Effector memory CD4-positive, alpha-beta T cell (primary cell): ENCODE data around the gene MGAT5.

Source experiments
- DNase-seq, 3 donors: peaks; one replicate each; pipeline ENCODE4 v3.0.0-alpha.2; 2020
- H3K27ac ChIP-seq: 2 replicates; pipeline ENCODE4 v1.7.0; 2013; ENCODE audit warnings: mild to moderate bottlenecking, low read length, moderate library complexity; ENCODE audit not compliant: insufficient read depth, poor library complexity, severe bottlenecking
- H3K27me3 ChIP-seq: replicated peaks from 2 replicates; pipeline ENCODE4 v1.7.0; 2013; ENCODE audit warnings: mild to moderate bottlenecking, low read length; ENCODE audit not compliant: insufficient read depth, control insufficient read depth, poor library complexity, severe bottlenecking
- H3K36me3 ChIP-seq: 2 replicates; pipeline ENCODE4 v1.7.0; 2013; ENCODE audit warnings: mild to moderate bottlenecking, low read length, moderate library complexity; ENCODE audit not compliant: control insufficient read depth, insufficient read depth
- H3K4me1 ChIP-seq: 2 replicates; pipeline ENCODE4 v1.7.0; 2013; ENCODE audit warnings: low read length, mild to moderate bottlenecking; ENCODE audit not compliant: control insufficient read depth, insufficient read depth, poor library complexity, severe bottlenecking
- H3K4me3 ChIP-seq: 2 replicates; pipeline ENCODE4 v1.7.0; 2013; ENCODE audit warnings: low read length, low read depth, mild to moderate bottlenecking; ENCODE audit not compliant: insufficient read depth, poor library complexity, severe bottlenecking
- H3K9me3 ChIP-seq: 2 replicates; pipeline ENCODE4 v1.7.0; 2013; ENCODE audit warnings: mild to moderate bottlenecking, low read length, moderate library complexity; ENCODE audit not compliant: control insufficient read depth
- total RNA-seq, 3 donors: gene quantifications; one replicate each; lab custom pipeline; 2026; lab: John Stamatoyannopoulos, UW

MGAT5 gene, protein sequence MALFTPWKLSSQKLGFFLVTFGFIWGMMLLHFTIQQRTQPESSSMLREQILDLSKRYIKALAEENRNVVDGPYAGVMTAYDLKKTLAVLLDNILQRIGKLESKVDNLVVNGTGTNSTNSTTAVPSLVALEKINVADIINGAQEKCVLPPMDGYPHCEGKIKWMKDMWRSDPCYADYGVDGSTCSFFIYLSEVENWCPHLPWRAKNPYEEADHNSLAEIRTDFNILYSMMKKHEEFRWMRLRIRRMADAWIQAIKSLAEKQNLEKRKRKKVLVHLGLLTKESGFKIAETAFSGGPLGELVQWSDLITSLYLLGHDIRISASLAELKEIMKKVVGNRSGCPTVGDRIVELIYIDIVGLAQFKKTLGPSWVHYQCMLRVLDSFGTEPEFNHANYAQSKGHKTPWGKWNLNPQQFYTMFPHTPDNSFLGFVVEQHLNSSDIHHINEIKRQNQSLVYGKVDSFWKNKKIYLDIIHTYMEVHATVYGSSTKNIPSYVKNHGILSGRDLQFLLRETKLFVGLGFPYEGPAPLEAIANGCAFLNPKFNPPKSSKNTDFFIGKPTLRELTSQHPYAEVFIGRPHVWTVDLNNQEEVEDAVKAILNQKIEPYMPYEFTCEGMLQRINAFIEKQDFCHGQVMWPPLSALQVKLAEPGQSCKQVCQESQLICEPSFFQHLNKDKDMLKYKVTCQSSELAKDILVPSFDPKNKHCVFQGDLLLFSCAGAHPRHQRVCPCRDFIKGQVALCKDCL
- 160 to 169 (median 160) reads per million in 3 donors for total RNA-seq

DNA sequence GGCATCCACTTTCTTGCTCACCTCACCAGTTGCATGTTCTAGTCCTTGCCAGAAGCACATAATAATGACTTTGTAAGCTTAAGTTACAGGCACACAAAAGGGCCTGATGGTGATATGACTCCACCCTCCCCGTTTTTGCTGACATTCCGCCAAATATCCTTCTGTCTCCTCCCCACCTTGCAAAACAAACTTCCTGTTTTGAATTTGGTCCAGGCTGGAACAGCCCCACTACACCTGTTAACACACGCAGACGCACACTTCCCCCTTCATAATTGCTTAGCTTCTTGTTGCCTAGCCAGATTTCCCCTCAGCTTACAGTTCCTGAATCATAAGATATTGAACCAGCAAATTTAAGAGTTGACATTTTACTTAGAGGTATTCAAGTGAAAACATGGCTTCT, at the start of gene MGAT5:
TSS of gene MGAT5 (plus strand) at position 269 of the 400 bp plus-strand sequence. CDS start 332 bp downstream, outside the sequence.
- no peaks in the 10 kb centered on the region for H3K27me3 ChIP-seq
- H3K9me3 ChIP-seq: no peaks in the 10 kb centered on the region
- no peak within 1 kb of the TSS for H3K4me3 ChIP-seq
- peaks cover 10% of the 10 kb centered on the region for H3K36me3 ChIP-seq
- H3K4me1 ChIP-seq: peaks cover 64% of the 10 kb centered on the region
- no peak for DNase-seq
- no peak within 1 kb of the TSS for H3K27ac ChIP-seq

DNA sequence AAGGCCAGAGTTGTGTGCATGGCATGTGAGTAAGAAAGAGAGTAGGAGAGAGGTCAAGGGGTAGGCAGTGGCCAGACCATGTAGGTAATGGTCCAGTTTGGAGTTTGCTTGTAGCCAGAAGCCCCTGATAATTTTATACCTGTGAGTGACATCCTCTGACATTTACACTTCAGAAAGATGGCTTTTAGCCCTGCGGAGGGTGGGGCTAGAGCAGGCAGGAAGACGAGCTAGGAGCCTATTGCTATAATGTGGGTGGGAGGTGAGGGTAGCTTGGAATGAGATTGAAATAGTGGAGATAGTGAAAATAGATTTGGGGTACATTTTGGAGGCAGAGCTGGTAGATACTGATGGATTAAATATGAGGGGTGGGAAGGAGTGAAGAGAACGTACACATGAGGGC, 48.8 kb upstream of the MGAT5 start:
- Histone ChIP-seq H3K4me1 (peaks cover 47% of the 10 kb centered on the region), H3K27me3 (no peaks in the 10 kb centered on the region), H3K27ac (no peak overlapping the region), H3K4me3 (no peak overlapping the region), H3K36me3 (no peaks in the 10 kb centered on the region), H3K9me3 (no peaks in the 10 kb centered on the region)
- no peak for DNase-seq

DNA sequence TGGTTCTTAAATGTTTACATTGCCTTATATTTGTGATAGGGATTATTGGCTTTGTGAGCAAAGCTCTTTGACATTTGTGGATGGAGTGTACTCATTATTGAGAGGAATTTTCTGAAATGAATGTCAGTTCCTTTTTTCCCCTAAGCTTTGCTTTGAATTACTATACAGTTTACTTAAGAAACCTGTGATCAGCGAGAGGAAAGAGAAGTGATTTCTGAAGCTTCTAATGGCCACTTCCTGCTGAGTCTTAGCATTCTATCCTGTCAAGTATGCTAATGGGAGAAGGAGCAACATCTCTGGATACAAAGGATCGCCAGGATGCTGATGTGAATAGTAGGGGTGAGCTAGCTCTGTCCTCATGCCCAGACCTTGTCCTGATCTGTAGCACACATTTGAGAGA, 47.8 kb upstream of the MGAT5 start:
- peaks cover 45% of the 10 kb centered on the region for H3K4me1 ChIP-seq
- H3K27me3 ChIP-seq: no peaks in the 10 kb centered on the region
- no peak for DNase-seq
- no peak overlapping the region for H3K4me3 ChIP-seq
- no peaks in the 10 kb centered on the region for H3K36me3 ChIP-seq
- no peaks in the 10 kb centered on the region for H3K9me3 ChIP-seq
- no peak overlapping the region for H3K27ac ChIP-seq

DNA sequence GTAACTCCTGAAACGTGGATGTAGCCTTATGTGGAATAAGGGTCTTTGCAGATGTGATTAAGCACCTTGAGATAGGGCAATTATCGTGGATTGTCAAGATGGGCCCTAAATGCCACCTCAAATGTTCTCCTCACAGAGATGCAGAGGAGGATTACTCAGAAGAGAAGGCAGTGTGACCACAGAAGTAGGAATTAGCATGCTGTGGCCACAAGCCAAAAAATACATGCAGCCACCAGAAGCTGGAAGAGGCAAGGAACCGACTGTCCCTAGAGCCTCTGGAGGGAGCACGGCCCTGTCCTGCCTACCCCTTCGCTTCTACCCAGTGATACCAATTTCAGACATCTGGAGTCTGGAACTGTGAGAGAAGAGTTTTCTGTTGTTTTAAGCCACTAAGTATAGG, 47.3 kb upstream of the MGAT5 start:
- Histone ChIP-seq H3K36me3 (no peaks in the 10 kb centered on the region), H3K27ac (no peak overlapping the region), H3K9me3 (no peaks in the 10 kb centered on the region), H3K4me1 (peaks cover 39% of the 10 kb centered on the region), H3K4me3 (no peak overlapping the region), H3K27me3 (no peaks in the 10 kb centered on the region)
- no peak for DNase-seq

DNA sequence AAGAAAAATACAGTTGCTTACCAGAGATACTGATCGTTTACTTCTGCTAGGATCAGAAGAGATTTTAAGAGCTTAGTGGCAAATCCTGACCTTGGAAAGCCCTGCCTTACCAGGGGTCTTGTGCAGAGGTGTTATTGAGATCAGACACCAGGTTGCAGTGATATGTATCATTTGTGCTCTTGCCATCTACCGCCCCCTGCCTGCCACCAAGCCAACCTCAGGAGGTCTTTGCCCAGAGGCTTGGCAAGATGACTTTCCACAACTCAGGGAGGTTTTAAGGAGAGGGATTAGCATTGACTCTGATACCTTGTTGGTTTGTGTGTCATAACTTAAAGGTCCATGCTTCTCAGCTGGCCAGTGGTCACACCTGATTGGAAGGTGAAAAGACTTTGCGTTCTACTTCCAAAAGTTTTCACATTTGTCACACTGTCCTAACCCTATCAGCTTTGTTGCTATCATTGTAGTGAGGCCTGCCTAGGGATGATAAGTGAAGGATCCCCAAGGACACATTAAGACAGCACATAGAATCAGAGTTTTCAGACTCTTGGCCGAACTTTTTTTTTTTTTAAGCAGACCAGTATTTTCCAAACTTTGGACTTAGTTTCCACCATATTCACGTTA, 46.2 kb upstream of the MGAT5 start:
- Histone ChIP-seq H3K9me3 (no peaks in the 10 kb centered on the region), H3K27me3 (no peaks in the 10 kb centered on the region), H3K36me3 (no peaks in the 10 kb centered on the region), H3K4me1 (peaks cover 34% of the 10 kb centered on the region), H3K27ac (no peak overlapping the region), H3K4me3 (no peak overlapping the region)
- peak; percentile 36 to 40 (median 37) for DNase-seq

DNA sequence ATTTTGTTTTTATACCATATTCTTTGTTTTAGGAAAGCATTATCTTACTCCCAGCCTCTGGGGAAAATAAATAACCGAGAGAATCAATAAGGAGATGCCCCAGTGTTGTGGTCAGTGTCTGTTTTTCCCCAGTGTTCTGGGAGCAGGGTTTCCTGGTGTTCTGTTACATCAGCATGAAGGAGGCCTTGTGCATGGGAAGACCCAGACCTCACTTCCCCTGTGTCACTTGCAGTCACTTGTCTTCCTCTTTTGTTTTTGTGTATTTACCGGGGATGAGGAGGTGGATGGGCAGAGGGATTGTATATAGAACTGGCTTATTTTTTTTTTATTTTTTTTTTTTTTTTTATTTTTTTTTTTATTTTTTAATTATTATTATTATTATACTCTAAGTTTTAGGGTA, 45.0 kb upstream of the MGAT5 start:
- no peak overlapping the region for H3K4me3 ChIP-seq

DNA sequence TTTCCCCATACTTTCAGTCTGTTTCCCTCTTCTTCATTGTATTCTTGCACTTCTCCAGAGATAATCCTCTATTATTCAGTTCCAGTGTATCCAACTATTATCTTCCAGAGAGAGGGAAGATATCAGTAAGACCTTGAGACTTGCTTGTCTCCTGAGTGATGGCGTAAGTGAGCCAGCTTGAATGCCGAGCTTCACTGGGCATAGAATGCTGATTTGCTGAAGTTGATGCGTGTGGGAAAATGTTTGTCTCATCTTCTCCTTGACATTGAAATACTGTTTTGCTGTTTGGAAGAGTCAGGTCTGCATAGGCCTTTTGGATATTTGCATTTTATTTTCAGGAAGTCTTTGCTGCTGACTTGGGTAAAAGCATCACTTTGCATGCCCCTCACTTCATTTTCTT, 41.1 kb upstream of the MGAT5 start:
- H3K4me3 ChIP-seq: no peak overlapping the region
- H3K4me1 ChIP-seq: peaks cover 17% of the 10 kb centered on the region
- no peaks in the 10 kb centered on the region for H3K36me3 ChIP-seq
- no peaks in the 10 kb centered on the region for H3K9me3 ChIP-seq
- no peak for DNase-seq
- no peaks in the 10 kb centered on the region for H3K27me3 ChIP-seq
- H3K27ac ChIP-seq: no peak overlapping the region

More for the DNA sequence above, 45.0 kb upstream of the MGAT5 start:
- Histone ChIP-seq H3K9me3 (no peaks in the 10 kb centered on the region), H3K27ac (no peak overlapping the region), H3K27me3 (no peaks in the 10 kb centered on the region), H3K4me1 (peaks cover 33% of the 10 kb centered on the region), H3K36me3 (no peaks in the 10 kb centered on the region)
- DNase-seq: no peak

DNA sequence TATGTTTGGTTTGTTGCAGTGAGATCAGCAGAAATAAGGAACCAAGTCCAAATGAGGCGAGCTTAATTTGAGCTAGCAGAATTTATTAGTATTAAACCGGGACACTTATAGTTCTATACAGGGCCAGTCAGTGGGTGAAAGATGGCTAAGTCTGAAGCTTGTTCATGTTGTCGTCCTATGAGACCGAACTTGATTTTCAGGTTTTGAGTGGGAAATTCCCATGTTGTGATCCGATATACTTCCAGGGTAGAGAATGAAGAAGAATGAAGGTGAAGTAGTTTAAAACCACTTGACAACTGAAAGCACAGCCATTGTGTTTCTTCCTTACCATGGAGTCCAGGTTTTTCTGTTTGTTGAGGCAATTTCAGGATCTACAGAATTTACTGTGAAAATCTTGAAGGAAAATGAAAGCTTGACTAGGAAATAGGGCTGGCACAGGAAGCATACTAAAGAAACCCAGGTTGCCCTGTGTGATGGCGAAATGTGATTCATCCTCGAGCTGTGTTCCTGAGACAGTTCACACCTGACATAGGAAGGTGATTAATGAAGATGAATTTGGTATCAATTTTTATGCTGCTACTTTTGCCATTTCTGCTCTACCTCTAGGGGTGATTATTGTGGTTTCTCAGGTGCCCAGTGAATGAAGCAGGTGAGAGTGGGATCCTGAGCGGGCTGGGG, 37.6 kb upstream of the MGAT5 start:
- H3K27ac ChIP-seq: no peak overlapping the region
- DNase-seq: no peak
- H3K9me3 ChIP-seq: no peaks in the 10 kb centered on the region
- peaks cover 43% of the 10 kb centered on the region for H3K4me1 ChIP-seq
- H3K36me3 ChIP-seq: no peaks in the 10 kb centered on the region
- no peaks in the 10 kb centered on the region for H3K27me3 ChIP-seq
- H3K4me3 ChIP-seq: no peak overlapping the region

DNA sequence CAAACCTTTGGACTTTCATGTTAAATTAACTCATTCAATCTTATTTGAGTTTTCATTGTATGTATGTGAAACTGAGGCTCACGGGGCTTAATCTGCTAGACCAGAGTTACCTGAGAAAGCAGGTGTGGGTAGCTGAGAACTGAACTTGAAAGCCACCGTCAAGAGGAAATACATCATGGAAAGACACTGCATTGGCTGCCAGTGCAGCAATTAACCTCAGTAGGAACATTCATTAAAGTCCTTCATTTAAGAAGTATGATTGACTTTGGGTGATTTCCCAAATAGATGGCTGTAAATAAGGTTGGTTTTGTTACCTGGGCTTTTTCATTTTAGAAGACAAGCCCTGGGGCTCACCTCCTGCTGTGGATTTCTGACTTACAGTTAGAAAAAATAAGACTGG, 36.5 kb upstream of the MGAT5 start:
- DNase-seq: peak in 2 of 3 donors; percentile 16 to 20
- H3K27me3 ChIP-seq: no peaks in the 10 kb centered on the region
- H3K4me3 ChIP-seq: no peak overlapping the region
- peaks cover 43% of the 10 kb centered on the region for H3K4me1 ChIP-seq
- no peaks in the 10 kb centered on the region for H3K36me3 ChIP-seq
- no peaks in the 10 kb centered on the region for H3K9me3 ChIP-seq
- peak overlapping the region; percentile 65 for H3K27ac ChIP-seq
